Gastrocnemius medialis (tissue), 4 donors: Measurements from ENCODE around the gene CFAP65. TPM values are rescaled to one million over a fixed set of nuclear protein-coding genes. Genes with fewer than 3 reads are reported as not detected.

ENCODE experiments used
- ATAC-seq, 2 donors: fragments of 150-250 bp; one replicate each; pipeline ENCODE4 v1.9.1; 2016
- DNase-seq, 2 donors: peaks; one replicate each; pipeline ENCODE4 v3.0.0-alpha.2; 2019
- H3K27ac ChIP-seq, 4 donors: fragments of 200-600 bp; sonication (generic); 1 replicate in 1 of 4; 2 replicates in 3 of 4; pipeline ENCODE4 v1.5.1; 2016 to 2018; ENCODE audit warnings: mild to moderate bottlenecking in 2 of 4, moderate library complexity in 1 of 4
- H3K27me3 ChIP-seq, 3 donors: fragments of 200-600 bp; sonication (generic) in 2 of 3; 1 replicate in 1 of 3; 2 replicates in 2 of 3; pipeline versions ENCODE4 v1.5.1 to v1.6.0; 2016 to 2019; ENCODE audit warnings: mild to moderate bottlenecking in 1 of 3, moderate library complexity in 1 of 3
- H3K36me3 ChIP-seq, 2 donors: fragments of 200-600 bp; sonication (generic) in 1 of 2; one replicate each; pipeline ENCODE4 v1.5.1; 2017 to 2018
- H3K4me1 ChIP-seq, 2 donors: fragments of 200-600 bp; sonication (generic) in 1 of 2; one replicate each; pipeline ENCODE4 v1.5.1; 2016 to 2017; ENCODE audit warnings: mild to moderate bottlenecking in 2 of 2
- H3K4me3 ChIP-seq, 4 donors: fragments of 200-600 bp; sonication (generic) in 3 of 4; 1 replicate in 1 of 4; 2 replicates in 3 of 4; pipeline ENCODE4 v1.5.1; 2016 to 2019; ENCODE audit warnings: mild to moderate bottlenecking in 2 of 4
- H3K9me3 ChIP-seq, 3 donors: fragments of 200-600 bp; sonication (generic) in 2 of 3; 1 replicate in 1 of 3; 2 replicates in 2 of 3; pipeline ENCODE4 v1.5.1; 2016 to 2019
- CTCF ChIP-seq, 5 experiments: fragments of 450-650 bp in 3 of 5; fragments of 200-600 bp in 2 of 5; sonication (generic) in 2 of 5; IDR thresholded peaks in 4 of 5; conservative IDR thresholded peaks in 1 of 5; 1 replicate in 4 of 5; 2 replicates in 1 of 5; pipeline ENCODE4 v1.5.1; 2016 to 2019; ENCODE audit warnings: antibody characterized with exemption in 5 of 5, mild to moderate bottlenecking in 3 of 5, moderate library complexity in 3 of 5
- POLR2A ChIP-seq, 2 donors: fragments of 450-650 bp; IDR thresholded peaks; one replicate each; pipeline ENCODE4 v1.6.1; 2017; ENCODE audit warnings: antibody characterized with exemption in 2 of 2, mild to moderate bottlenecking in 2 of 2, moderate library complexity in 2 of 2
- in situ Hi-C, 4 donors: fragments of 200-750 bp; cut with MboI; loops; one replicate each; pipeline versions ENCODE4 v1.15.0 to v1.8.0; 2017; ENCODE audit warnings: low sequenced_read_pairs in 4 of 4
- intact Hi-C: fragments of 100-400 bp; cut with DNase I; formaldehyde crosslinking; loops from one replicate; pipeline ENCODE4 v1.15.1; 2023; ENCODE audit warnings: low total_unique reads
- total RNA-seq, 4 donors: library from RNA; depleted of rRNA; stranded (reverse); fragments of >200 nt; gene quantifications; one replicate each; pipeline versions ENCODE4 v1.1.0 to v1.2.3, GENCODE V29; 2016

The CFAP65 gene
- total RNA-seq, 4 donors from 2014 or later, result 0.09 TPM; not detected in 3

DNA sequence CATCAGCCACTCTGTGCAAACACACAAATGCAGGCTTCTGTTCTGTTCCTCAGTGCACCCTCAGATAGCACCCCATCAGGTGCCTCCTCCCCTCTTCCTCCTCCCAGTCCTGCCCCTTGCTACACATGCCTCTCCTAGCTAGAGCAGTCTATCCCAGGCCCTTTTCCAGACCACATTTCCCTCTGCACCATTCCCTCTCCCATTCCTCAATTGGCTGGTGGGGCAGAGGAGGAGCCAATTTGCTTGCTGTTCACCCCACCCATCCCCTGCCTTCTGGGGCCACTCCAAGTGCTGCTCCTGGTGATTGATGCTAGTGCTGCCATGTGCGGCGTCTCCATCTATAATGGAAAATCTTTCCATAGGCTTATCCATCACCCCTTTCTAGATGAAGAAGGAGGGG is 5.4 kb downstream of the CFAP65 start:
- intact Hi-C loops (no loop called here), in situ Hi-C loops (no loop called here)
- H3K4me3 ChIP-seq, result no peak overlapping the region
- H3K27ac ChIP-seq, result no peak overlapping the region
- no peaks in the 10 kb centered on the region for H3K9me3 ChIP-seq
- TF ChIP-seq CTCF (IDR thresholded peaks at IDR 0.05 in 4 of 5, conservative IDR thresholded peaks at IDR 0.05 in 1 of 5) (no peak), POLR2A (IDR thresholded peaks at IDR 0.05) (no peak)
- DNase-seq (no peak), ATAC-seq (no peak)
- H3K27me3 ChIP-seq, result peaks cover 9 to 31% (median 18%) of the 10 kb centered on the region in 3 donors
- H3K36me3 ChIP-seq, result no peaks in the 10 kb centered on the region
- H3K4me1 ChIP-seq, result peaks cover 0 to 2% of the 10 kb centered on the region in 2 donors

- H3K4me3 ChIP-seq, result no peak overlapping the region
- ATAC-seq, result no peak
- in situ Hi-C loops, result no loop called here
- peaks cover 0 to 20% (median 14%) of the 10 kb centered on the region in 3 donors for H3K27me3 ChIP-seq
- no peaks in the 10 kb centered on the region for H3K9me3 ChIP-seq
- DNase-seq, result no peak
- no peak overlapping the region for H3K27ac ChIP-seq
- intact Hi-C loops, result no loop called here
- H3K36me3 ChIP-seq, result no peaks in the 10 kb centered on the region
- TF ChIP-seq CTCF (IDR thresholded peaks at IDR 0.05 in 4 of 5, conservative IDR thresholded peaks at IDR 0.05 in 1 of 5), result no peak
- TF ChIP-seq POLR2A (IDR thresholded peaks at IDR 0.05), result no peak
- H3K4me1 ChIP-seq, result no peaks in the 10 kb centered on the region
These were observed 6.5 kb downstream of the CFAP65 start for GRCh38 chr2:219034823-219035222.

DNA sequence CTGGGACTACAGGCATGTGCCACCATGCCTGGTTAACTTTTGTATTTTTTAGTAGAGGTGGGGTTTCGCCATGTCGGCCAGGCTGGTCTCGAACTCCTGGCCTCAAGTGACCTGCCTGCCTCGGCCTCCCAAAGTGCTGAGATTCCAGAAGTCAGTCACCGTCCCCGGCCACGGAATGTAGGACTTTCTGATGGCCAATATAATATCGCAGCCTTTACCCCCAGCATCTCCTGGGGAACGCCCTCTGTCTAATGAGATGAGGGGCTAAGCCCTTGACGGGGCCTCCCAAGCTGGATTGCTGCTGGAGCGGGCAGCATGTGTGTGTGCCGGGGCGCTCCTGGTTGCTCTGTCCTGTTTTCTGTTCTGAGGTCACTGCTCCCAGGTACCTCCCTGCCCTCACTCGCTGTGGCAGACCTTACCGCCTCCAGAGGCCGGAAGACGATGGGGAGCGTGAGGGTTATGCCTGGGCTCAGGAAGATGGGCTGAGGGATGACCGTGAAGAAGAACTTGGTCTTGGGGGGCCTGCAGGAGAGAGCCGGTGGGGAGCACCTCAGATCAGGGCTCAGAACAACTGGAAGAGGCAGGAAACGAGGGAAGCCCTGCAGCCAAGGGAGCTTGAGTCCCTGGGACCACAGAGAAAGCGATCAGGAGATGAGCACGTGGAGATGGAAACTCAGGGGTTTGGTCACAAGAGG is 9.1 kb downstream of the CFAP65 start:
- H3K4me3 ChIP-seq, result no peak overlapping the region
- no peaks in the 10 kb centered on the region for H3K4me1 ChIP-seq
- in situ Hi-C loops (no loop called here), intact Hi-C loops (no loop called here)
- peaks cover 0 to 12% (median 9%) of the 10 kb centered on the region in 3 donors for H3K27me3 ChIP-seq
- DNase-seq (no peak), ATAC-seq (no peak)
- TF ChIP-seq CTCF (IDR thresholded peaks at IDR 0.05 in 4 of 5, conservative IDR thresholded peaks at IDR 0.05 in 1 of 5), result no peak
- no peak for TF ChIP-seq POLR2A (IDR thresholded peaks at IDR 0.05)
- no peaks in the 10 kb centered on the region for H3K9me3 ChIP-seq
- no peak overlapping the region for H3K27ac ChIP-seq
- H3K36me3 ChIP-seq, result no peaks in the 10 kb centered on the region

- in situ Hi-C loops (no loop called here), intact Hi-C loops (no loop called here)
- Histone ChIP-seq H3K9me3 (no peaks in the 10 kb centered on the region), H3K4me3 (no peak overlapping the region), H3K36me3 (no peaks in the 10 kb centered on the region), H3K4me1 (no peaks in the 10 kb centered on the region), H3K27me3 (peaks cover 0 to 12% (median 9%) of the 10 kb centered on the region in 3 donors), H3K27ac (no peak overlapping the region)
- DNase-seq (no peak), ATAC-seq (no peak)
- TF ChIP-seq POLR2A (IDR thresholded peaks at IDR 0.05) (no peak), CTCF (IDR thresholded peaks at IDR 0.05 in 4 of 5, conservative IDR thresholded peaks at IDR 0.05 in 1 of 5) (no peak)
These were observed 10.1 kb downstream of the CFAP65 start for GRCh38 chr2:219031005-219031738.
